HL-60/S4 (cell line): ENCODE measurements around the gene SF3B2.
"Not testable (repeated sequence)": the region's sequence is repeated elsewhere in the genome, so short reads cannot be mapped to it uniquely, and the experiment has no call there.

Experiments
- in situ Hi-C: fragments of 300-500 bp; cut with MboI; formaldehyde crosslinking; loops from 2 replicates; pipeline ENCODE4 v1.14.3; 2022; ENCODE audit warnings: low sequenced_read_pairs

The SF3B2 gene

GRCh38 chr11:66072518-66072917 lies 20.4 kb downstream of the SF3B2 start:
- in situ Hi-C loops: no loop called here

GRCh38 chr11:66073669-66074068 lies 21.5 kb downstream of the SF3B2 start:
- in situ Hi-C loops: no loop called here

GRCh38 chr11:66075273-66075672 lies 23.1 kb downstream of the SF3B2 start:
- in situ Hi-C loops: no loop called here

- in situ Hi-C loops: no loop called here
Measured at GRCh38 chr11:66076561-66076960, 24.4 kb downstream of the SF3B2 start.

GRCh38 chr11:66077927-66078326 lies 25.8 kb downstream of the SF3B2 start:
- in situ Hi-C loops: no loop called here

- in situ Hi-C loops: not testable (repeated sequence)
Measured at GRCh38 chr11:66078949-66079348, 26.8 kb downstream of the SF3B2 start.

- in situ Hi-C loops: no loop called here
Measured at GRCh38 chr11:66080055-66080817, 28.1 kb downstream of the SF3B2 start.

GRCh38 chr11:66081505-66081904 lies 29.3 kb downstream of the SF3B2 start:
- in situ Hi-C loops: no loop called here

GRCh38 chr11:66082946-66083698 lies 31.0 kb downstream of the SF3B2 start:
- in situ Hi-C loops: no loop called here

- in situ Hi-C loops: no loop called here
Measured at GRCh38 chr11:66083767-66084166, 31.6 kb downstream of the SF3B2 start.

- in situ Hi-C loops: no loop called here
Measured at GRCh38 chr11:66084821-66085475, 32.8 kb downstream of the SF3B2 start.

GRCh38 chr11:66087148-66087908 lies 35.2 kb downstream of the SF3B2 start:
- in situ Hi-C loops: no loop called here

- in situ Hi-C loops: no loop called here
Measured at GRCh38 chr11:66089067-66089466, 36.9 kb downstream of the SF3B2 start.

GRCh38 chr11:66090288-66090687 lies 38.1 kb downstream of the SF3B2 start:
- in situ Hi-C loops: no loop called here

- in situ Hi-C loops: not testable (repeated sequence)
Measured at GRCh38 chr11:66092125-66092524, 40.0 kb downstream of the SF3B2 start.

- in situ Hi-C loops: not testable (repeated sequence)
Measured at GRCh38 chr11:66099746-66100145, 47.6 kb downstream of the SF3B2 start.

GRCh38 chr11:66100272-66101065 lies 48.3 kb downstream of the SF3B2 start:
- in situ Hi-C loops: no loop called here

- in situ Hi-C loops: no loop called here
Measured at GRCh38 chr11:66101066-66101464, 48.9 kb downstream of the SF3B2 start.

GRCh38 chr11:66104057-66104638 lies 52.0 kb downstream of the SF3B2 start:
- in situ Hi-C loops: no loop called here
